GM21528 (cell line): ENCODE measurements around the gene FAM227A.
A peak's percentile ranks its signal among the peaks of the same experiment; 100 is the strongest.
"Not testable (repeated sequence)": the region's sequence is repeated elsewhere in the genome, so short reads cannot be mapped to it uniquely, and the experiment has no call there.

Source experiments
- ATAC-seq: cut with Tn5 transposase; IDR thresholded peaks from one replicate; pipeline ENCODE4 v1.9.1; 2021; ENCODE audit warnings: mild to moderate bottlenecking, moderate library complexity; ENCODE audit not compliant: unreplicated experiment, low FRiP score

FAM227A gene

GRCh38 chr22:38674888-38675287, 18.7 kb upstream of the FAM227A start:
- ATAC-seq, result no peak

DNA sequence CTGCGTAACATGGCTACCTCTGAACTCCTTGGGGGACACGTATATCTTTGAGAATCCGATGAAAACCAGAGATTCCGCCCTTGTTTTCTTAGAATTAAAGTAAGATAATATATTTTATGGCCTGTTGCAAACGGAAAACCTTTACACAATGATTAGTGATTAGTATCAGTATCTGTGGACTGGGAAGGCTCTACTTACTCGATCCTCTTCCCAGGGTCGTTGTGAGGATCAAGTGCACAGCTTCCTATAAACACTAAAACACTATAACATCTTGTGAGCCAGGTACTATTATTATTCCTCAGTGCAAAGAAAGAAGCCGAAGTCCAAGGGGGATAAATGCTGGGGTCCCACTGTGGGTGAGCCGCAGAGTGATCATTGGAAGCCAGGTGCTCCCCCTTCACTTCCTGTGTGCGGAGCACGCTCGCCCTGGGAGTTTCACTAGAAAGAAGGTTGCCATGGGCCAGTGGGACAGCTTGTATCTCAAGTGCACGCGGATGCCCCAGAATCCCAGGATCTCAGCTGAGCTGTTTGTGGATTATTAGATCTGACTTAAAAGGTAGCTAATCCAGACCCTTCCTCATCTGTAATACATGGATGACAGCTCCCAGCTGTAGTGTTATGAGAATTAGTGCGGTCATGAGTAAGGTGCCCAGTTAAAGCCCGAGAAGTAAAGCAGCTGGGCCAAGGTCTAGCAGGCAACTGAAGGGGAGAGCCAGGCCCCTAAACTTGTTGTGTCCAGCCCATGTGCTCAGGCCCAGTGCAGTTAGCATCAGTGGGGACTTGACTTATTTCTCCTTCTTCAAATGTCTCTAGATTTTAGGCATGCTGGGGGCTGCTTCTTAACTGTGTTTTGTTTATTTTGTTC, 1.1 kb upstream of the FAM227A start:
- peak; percentile 43 for ATAC-seq

DNA sequence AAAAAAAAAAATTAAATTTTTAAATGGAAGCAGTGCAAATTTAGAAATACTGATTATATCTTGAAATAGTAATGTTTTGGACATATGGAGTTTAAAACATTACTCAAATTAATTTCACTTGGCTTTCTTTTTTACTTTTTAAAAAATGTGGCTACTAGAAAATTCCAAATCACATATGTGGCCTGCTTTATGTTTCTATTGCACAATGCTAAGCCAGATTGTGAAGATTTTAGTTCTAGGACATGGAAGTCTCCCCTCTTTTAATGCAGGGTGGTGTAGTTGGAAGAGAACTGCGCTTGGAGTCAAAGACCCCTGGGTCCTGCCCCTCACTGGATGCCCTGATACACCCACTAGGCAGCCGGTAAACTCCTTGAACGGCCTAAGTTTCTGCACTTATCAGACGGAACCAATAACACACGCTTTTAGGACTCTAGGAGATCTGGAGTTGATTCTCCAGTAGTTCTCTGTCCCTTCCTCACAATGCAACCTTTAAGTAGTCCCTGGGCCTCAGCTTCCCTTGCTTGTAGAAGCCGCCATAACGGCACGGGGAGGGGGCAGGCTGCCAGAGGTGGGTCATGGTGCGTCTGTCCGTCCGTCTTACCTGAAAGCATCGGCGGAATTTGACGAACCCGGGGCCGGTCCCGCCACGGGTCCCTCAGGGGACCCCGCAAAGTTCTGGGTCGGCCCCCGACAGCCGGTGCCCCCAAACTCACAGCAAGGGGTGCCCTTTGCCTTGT, 505 bp downstream of the FAM227A start:
- no peak for ATAC-seq

DNA sequence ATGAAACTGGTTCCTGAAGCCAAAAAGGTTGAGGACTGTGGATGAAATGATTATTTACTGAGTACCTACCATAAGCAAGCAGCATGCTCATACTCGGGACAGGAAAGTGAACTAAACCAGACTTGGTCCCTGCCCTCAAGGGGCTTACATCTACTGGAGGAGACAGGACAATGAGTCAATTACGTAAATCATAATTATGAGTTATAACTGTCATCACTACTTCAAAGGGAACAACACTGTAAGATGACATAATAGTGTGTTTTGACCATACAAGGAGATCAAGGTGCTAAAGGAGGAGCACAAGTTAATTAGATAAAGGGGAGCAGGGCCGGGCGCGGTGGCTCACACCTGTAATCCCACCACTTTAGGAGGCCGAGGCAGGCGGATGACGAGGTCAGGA, 2.5 kb downstream of the FAM227A start:
- ATAC-seq, result no peak

GRCh38 chr22:38652859-38653258, 3.3 kb downstream of the FAM227A start:
- no peak for ATAC-seq

- no peak for ATAC-seq
These were observed 6.2 kb downstream of the FAM227A start for GRCh38 chr22:38649841-38650522.

GRCh38 chr22:38645430-38645829, 10.8 kb downstream of the FAM227A start:
- ATAC-seq, result no peak

- not testable (repeated sequence) for ATAC-seq
These were observed 11.9 kb downstream of the FAM227A start for GRCh38 chr22:38644245-38644644.

DNA sequence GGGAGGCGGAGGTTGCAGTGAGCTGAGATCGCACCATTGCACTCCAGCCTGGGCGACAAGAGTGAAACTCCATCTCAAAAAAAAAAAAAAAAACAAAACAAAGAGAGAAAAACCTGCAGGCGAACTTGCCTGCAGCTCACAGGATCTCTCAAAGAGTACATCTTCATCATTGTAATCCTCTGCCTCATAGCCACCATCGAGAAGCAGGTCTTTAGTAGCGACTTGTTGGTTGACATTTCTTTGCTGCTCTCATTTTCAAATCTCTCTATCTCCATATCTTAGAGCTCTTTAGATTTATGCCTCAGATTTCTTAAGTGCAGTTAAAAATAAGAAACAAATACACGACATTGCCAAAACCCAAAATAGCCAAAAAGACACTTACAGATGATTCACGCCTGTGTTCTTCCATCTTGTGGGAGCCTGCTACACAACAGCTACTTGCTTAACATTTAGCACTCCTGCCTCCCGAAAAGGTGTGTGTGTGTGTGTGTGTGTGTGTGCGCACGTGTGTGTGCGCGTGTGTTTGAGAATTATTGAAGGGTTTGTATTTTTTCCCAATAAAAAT, 14.6 kb downstream of the FAM227A start:
- no peak for ATAC-seq

GRCh38 chr22:38638728-38639127, 17.5 kb downstream of the FAM227A start:
- no peak for ATAC-seq

DNA sequence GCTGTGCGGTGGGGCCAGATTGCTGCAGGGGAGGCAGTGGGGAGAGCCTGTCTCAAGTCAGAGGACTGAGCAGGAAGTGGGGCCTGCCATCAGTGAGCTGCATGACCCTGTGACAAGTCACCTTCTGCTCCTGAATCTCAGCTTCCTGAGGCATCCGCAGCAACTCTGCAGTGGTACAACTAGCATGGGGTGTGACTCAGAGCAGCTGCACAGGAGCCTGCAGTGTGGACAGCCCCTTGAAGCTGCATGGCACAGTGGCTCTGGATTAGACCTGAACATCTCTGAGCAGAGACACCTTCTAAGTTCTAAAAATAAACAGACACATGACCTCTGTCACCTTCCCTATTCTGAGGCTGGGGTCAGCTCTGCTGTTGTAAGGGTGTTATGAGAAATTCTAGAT, 18.0 kb downstream of the FAM227A start:
- ATAC-seq, result no peak

DNA sequence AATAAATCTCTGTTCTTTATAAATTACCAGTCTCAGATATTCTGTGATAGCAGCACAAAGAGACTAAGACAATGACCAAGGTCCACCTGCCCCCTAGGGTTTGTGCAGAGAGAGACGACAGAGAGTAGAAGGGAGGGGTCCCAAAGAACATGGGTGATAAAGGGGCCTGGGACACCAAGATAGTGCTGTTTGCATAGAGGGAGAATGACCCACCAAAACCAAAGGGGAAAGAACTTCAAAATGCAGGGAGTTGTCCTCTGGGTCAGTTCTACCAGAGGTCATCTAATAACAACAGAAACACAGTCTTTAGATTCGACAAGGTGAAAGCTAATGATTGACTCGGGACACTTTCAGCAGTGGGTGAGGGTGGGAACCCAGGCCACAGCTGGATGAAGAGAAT, 23.7 kb downstream of the FAM227A start:
- no peak for ATAC-seq

DNA sequence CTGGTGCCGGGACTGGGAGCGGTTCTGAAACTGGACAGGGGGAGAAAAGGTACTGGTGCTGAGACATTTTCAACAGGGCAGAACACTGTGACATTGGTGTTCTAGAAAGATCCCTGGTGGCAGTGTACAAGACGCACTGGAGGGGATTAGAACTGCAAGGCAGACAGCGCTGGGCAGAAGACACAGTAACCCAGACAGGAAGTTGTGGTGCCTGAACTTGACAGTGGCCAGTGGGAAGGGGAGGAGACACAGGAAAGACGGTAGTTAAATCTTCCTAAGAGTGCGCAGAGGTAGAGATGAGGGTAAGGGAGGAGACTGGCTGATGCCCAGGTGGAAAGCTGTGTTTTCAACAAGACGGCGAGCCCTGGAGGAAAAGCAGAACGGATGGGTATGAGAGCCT, 24.5 kb downstream of the FAM227A start:
- ATAC-seq, result no peak

DNA sequence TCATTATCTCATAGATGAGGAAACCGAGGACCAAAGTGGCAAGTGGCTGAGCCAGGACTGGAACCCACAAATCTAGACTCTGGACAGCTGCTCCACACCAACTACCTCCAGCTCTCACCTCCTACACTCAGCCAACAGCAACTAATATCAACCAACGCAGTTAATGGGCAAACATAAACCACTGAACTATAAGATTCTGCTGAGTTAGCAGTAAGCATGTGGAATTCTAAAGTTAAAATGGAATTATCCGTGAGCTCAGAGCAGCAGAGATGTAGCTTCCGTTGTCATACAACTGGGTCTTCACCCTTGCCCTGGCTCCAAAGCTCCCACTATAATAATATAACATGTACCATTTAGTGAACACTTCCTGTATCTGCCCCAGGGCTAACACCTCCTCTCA, 27.1 kb downstream of the FAM227A start:
- ATAC-seq, result no peak

- no peak for ATAC-seq
These were observed 27.7 kb downstream of the FAM227A start for GRCh38 chr22:38628444-38628843.

- ATAC-seq, result no peak
These were observed 32.8 kb downstream of the FAM227A start for GRCh38 chr22:38623351-38623750.

GRCh38 chr22:38618682-38619081, 37.5 kb downstream of the FAM227A start:
- no peak for ATAC-seq

- ATAC-seq, result no peak
These were observed 37.9 kb downstream of the FAM227A start for GRCh38 chr22:38618258-38618657.

DNA sequence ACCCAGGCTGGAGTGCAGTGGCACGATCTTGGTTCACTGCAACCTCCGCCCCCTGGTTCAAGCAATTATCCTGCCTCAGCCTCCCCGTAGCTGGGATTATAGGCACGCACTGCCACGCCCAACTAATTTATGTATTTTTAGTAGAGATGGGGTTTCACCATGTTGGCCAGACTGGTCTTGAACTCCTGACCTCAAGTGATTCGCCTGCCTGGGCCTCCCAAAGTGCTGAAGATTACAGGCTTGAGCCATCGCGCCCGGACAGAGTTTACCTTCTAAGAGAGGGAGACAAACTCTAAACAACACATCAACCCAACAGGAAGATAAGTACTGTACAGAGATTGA, 41.2 kb downstream of the FAM227A start:
- not testable (repeated sequence) for ATAC-seq

GRCh38 chr22:38614332-38615063, 41.7 kb downstream of the FAM227A start:
- ATAC-seq, result no peak
